Osteocyte (in vitro differentiated cells): ENCODE results near the gene TMEM151B. TPM values are rescaled to one million over a fixed set of nuclear protein-coding genes. Genes with fewer than 3 reads are reported as not detected.
A peak's percentile ranks its signal among the peaks of the same experiment; 100 is the strongest.

Experiments used
- DNase-seq: peaks from one replicate; pipeline ENCODE4 v3.0.0; 2021; ENCODE audit warnings: mixed read lengths; ENCODE audit not compliant: unreplicated experiment; ENCODE audit errors: extremely low spot score
- H3K27ac Mint-ChIP-seq: one replicate; pipeline ENCODE4 v1.8.0; 2021; ENCODE audit warnings: mild to moderate bottlenecking, mixed read lengths; ENCODE audit not compliant: unreplicated experiment
- H3K27me3 Mint-ChIP-seq: one replicate; pipeline ENCODE4 v1.8.0; 2021; ENCODE audit warnings: mixed read lengths; ENCODE audit not compliant: unreplicated experiment
- H3K36me3 Mint-ChIP-seq: one replicate; pipeline ENCODE4 v1.8.0; 2021; ENCODE audit warnings: mixed read lengths; ENCODE audit not compliant: unreplicated experiment
- H3K4me1 Mint-ChIP-seq: one replicate; pipeline ENCODE4 v1.8.0; 2021; ENCODE audit warnings: mixed read lengths; ENCODE audit not compliant: unreplicated experiment
- H3K4me3 Mint-ChIP-seq: one replicate; pipeline ENCODE4 v1.8.0; 2021; ENCODE audit warnings: mild to moderate bottlenecking, moderate library complexity, mixed read lengths; ENCODE audit not compliant: unreplicated experiment
- H3K9me3 Mint-ChIP-seq: one replicate; pipeline ENCODE4 v1.8.0; 2021; ENCODE audit warnings: mixed read lengths; ENCODE audit not compliant: unreplicated experiment
- long read RNA-seq: library from polyadenylated mRNA; unstranded; transcript quantifications from one replicate; pipeline ENCODE4 v2.0.0, GENCODE V29; 2021
- total RNA-seq: library from RNA; stranded (reverse); gene quantifications from 2 replicates; pipeline ENCODE4 v1.2.1, GENCODE V29; 2021
- TF ChIP-seq, protein P1 (sequence below): fragments of 200-600 bp; sonication (generic); IDR thresholded peaks from 2 replicates; pipeline ENCODE4 v1.5.0; 2021; ENCODE audit warnings: antibody characterized with exemption, mild to moderate bottlenecking, moderate library complexity

Gene TMEM151B
- total RNA-seq, result 0.08 TPM in 1 of 2 replicates, not detected in the other
- long read RNA-seq, result 0 reads

DNA sequence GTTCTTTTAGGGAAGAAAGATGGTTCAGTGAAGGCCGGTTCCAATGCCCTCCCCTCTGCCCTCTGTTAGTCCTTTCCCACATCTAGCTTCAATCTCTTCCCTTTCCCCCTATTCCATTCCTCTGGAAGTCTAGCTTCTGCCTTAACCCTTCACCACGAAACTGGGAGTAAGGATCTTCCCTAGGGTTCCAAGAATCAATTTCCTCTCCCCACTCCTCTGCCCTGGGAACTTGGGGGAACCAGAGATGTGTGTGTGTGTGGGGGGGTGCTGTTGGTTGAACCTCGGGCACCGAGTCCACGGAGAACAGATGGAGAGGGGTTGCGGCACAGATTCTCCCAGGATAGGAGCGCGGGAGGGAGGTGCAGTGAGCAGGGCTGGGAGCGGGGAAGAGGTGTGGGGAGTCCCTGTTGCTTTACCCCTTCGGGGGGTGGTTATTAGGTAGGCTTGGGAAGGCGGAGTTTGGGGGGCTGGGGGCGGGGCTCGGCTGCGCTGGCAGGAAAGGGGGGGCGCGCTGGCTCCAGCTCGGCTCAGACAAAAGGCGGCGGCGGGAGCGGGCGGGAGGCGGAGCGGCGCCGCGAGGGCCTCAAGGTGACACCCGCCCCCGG is at the start of gene TMEM151B:
Gene TMEM151B, plus strand, starts transcription at position 530 of the 605 bp plus-strand sequence. CDS start 293 bp downstream, outside the sequence.
- Mint-ChIP-seq H3K9me3 (no peaks in the 10 kb centered on the region), H3K36me3 (no peaks in the 10 kb centered on the region), H3K4me3 (peak within 1 kb of the TSS; percentile 66), H3K27ac (no peak within 1 kb of the TSS), H3K4me1 (peaks cover 4% of the 10 kb centered on the region), H3K27me3 (peaks cover 43% of the 10 kb centered on the region)
- DNase-seq, result no peak
- TF ChIP-seq, protein P1, sequence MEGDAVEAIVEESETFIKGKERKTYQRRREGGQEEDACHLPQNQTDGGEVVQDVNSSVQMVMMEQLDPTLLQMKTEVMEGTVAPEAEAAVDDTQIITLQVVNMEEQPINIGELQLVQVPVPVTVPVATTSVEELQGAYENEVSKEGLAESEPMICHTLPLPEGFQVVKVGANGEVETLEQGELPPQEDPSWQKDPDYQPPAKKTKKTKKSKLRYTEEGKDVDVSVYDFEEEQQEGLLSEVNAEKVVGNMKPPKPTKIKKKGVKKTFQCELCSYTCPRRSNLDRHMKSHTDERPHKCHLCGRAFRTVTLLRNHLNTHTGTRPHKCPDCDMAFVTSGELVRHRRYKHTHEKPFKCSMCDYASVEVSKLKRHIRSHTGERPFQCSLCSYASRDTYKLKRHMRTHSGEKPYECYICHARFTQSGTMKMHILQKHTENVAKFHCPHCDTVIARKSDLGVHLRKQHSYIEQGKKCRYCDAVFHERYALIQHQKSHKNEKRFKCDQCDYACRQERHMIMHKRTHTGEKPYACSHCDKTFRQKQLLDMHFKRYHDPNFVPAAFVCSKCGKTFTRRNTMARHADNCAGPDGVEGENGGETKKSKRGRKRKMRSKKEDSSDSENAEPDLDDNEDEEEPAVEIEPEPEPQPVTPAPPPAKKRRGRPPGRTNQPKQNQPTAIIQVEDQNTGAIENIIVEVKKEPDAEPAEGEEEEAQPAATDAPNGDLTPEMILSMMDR, result no peak

DNA sequence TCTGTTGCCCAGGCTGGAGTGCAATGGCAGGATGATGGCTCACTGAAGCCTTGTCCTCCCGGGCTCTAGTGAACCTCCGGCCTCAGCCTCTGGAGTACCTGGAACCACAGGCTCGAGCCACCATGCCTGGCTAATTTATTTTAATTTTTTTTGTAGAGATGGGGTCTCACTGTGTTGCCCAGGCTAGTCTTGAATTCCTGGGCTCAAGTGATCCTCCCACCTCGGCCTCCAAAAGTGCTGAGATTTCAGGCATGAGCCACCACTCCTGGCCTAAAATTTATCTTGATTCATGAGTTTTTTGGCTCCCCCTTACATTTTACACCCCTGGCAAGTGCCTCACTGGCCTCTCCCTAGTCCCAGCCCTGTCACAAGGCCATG is 49.3 kb upstream of the TMEM151B start:
- no peak for DNase-seq
- H3K36me3 Mint-ChIP-seq, result no peaks in the 10 kb centered on the region
- H3K9me3 Mint-ChIP-seq, result no peaks in the 10 kb centered on the region
- H3K27ac Mint-ChIP-seq, result peak overlapping the region; percentile 99
- peaks cover 75% of the 10 kb centered on the region for H3K4me1 Mint-ChIP-seq
- TF ChIP-seq, protein P1, result no peak
- no peaks in the 10 kb centered on the region for H3K27me3 Mint-ChIP-seq
- peak overlapping the region; percentile 43 for H3K4me3 Mint-ChIP-seq

DNA sequence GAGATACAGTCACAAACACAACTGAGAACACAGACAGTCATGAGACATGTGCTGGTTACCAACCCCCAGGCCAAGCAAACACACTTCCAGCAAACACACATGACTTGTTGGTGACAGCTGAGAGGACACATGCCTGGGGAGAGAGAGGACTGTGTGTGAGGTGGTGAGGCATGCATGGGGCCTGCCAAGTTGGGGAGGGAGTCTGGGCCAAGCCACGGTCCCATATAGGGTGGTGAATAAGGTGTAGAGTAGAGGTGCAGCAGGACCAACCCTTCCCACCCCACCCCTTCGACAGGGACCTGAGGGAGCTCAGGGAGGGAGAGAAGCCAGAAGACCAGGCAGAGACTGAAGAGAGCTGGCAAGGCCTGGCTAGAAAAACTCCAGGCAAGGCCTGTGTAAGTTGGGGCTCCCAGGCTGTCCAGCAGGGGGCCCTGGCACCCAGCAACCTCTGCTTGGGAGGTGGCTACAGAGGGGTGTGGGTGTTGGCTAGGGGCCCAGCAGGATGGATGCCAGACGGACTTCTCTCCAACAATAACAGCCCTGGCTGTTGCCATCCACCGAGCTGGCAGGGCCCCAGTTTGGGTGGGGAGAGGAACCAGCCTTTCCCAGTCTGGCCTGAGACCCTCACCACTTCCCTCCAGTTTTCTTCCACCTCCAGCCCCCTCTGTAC is 48.8 kb upstream of the TMEM151B start:
- H3K4me1 Mint-ChIP-seq, result peaks cover 79% of the 10 kb centered on the region
- H3K9me3 Mint-ChIP-seq, result no peaks in the 10 kb centered on the region
- H3K4me3 Mint-ChIP-seq, result peak overlapping the region; percentile 77
- peak; percentile 97 for DNase-seq
- TF ChIP-seq, protein P1, result peak; percentile 82
- no peaks in the 10 kb centered on the region for H3K27me3 Mint-ChIP-seq
- peak overlapping the region; percentile 99 for H3K27ac Mint-ChIP-seq
- no peaks in the 10 kb centered on the region for H3K36me3 Mint-ChIP-seq

DNA sequence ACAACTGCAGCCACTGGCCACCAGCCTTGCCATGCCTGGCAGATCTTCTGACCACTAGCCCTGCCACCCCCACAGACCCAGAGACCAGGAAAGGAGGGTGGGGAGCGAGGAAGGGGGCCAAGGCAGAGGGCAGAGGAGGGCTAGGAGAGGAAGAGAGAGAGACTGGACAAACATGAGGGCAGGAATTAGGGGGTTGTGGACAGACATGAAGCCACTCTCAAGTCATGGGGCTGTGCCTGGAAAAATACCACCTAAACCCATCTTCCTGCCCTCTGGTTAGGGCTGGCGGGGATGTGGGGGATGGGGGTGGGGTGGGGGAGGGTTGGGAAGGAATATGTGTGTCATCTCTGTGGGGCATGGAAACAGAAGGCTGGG is 48.3 kb upstream of the TMEM151B start:
- Mint-ChIP-seq H3K27ac (peak overlapping the region; percentile 99), H3K9me3 (no peaks in the 10 kb centered on the region), H3K36me3 (no peaks in the 10 kb centered on the region), H3K4me1 (peaks cover 79% of the 10 kb centered on the region), H3K4me3 (peak overlapping the region; percentile 77), H3K27me3 (no peaks in the 10 kb centered on the region)
- DNase-seq, result no peak
- TF ChIP-seq, protein P1, result no peak

DNA sequence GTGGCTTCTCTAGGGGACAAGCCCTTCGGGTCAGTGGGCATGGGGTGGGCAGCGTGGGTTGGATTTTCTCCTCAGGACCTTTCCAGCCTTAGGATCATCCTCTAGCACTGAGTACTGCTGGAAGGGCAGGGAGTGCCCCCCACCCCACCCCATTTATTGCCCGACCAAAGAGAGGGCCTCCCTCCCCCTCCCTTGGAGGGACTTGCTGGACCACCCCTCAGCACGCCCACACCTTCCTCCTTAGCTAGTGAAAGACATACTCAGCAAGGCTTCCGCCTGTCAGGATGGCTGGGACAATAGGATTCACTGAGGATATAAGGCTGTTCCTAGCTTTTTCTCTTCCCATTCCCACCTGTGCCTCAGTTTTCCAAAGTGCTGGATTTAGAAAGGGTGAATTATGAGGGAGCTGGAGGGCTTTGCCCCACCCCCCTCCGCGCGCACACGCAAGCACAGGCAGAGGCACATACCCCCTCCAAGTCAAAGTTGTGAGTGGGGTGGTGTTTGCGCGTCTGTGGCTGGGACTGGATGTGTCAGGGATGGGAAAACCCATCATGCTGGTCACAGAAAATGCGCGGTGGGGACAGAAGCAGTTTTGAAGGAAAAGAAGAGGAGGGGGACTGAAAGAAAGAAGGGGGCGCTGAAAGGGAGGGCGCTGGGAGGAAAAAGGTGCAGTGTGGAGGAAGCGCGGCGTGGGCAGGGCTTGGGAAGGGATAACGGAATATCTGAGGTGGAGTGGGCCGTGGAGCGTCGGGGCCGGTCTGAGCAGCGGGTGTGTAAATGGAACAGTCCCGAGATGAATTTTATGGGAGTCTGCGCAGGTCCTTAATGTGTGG is 47.5 kb upstream of the TMEM151B start:
- H3K27me3 Mint-ChIP-seq, result no peaks in the 10 kb centered on the region
- no peaks in the 10 kb centered on the region for H3K36me3 Mint-ChIP-seq
- no peak for DNase-seq
- peaks cover 81% of the 10 kb centered on the region for H3K4me1 Mint-ChIP-seq
- peak overlapping the region; percentile 99 for H3K27ac Mint-ChIP-seq
- TF ChIP-seq, protein P1, result no peak
- H3K4me3 Mint-ChIP-seq, result peak overlapping the region; percentile 77
- no peaks in the 10 kb centered on the region for H3K9me3 Mint-ChIP-seq
